ENCODE measurements around the gene MAP1LC3B2. TPM values are rescaled to one million over a fixed set of nuclear protein-coding genes. Genes with fewer than 3 reads are reported as not detected.

Gene MAP1LC3B2
- total RNA-seq, 1 donor from 2014 or later: not detected

DNA sequence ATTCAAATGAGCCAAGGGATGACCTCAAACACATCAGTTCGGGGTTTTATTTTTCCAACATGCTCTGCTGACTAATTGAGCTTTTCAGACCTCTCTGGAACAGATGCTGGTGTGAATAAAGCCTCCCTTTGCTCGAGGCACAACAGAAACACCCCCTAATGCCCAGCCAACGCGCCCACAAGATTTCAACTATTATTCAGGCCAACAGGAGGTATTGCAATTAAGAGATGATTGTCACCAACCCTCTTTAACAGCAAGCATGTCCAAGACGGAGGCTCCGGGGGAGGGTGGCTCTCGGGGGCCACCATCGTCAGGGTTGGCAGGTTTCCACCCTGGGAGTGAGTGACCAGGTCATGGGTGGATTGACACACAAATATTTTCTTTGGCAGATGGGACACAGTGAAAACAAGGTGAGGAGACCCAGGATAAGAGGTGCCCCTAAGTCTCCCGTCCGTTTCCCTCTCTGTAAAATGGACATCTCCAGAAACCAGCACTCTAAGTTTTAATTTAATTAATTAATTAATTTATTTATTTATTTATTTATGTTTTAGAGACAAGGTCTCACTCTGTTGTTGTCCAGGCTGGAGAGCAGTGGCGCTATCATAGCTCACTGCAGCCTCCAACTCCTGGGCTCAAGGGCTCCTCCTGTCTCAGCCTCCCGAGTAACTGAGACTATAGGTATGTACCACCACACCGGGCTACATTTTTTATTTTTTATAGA, 56.1 kb downstream of the MAP1LC3B2 start:
- no peak for ATAC-seq
- no peak for TF ChIP-seq CTCF (IDR thresholded peaks at IDR 0.05)
- intact Hi-C loops (cut with DNase I): no loop called here
- no peaks in the 10 kb centered on the region for H3K4me1 ChIP-seq
- no peaks in the 10 kb centered on the region for H3K9me3 ChIP-seq
- H3K27ac ChIP-seq: no peak overlapping the region
- no peaks in the 10 kb centered on the region for H3K27me3 ChIP-seq
- no peak for DNase-seq
- H3K4me3 ChIP-seq: no peak overlapping the region
- H3K36me3 ChIP-seq: no peaks in the 10 kb centered on the region

GRCh38 chr12:116616536-116617248, 57.5 kb downstream of the MAP1LC3B2 start:
- H3K27ac ChIP-seq: no peak overlapping the region

GRCh38 chr12:116619246-116619645, 60.1 kb downstream of the MAP1LC3B2 start:
- no peaks in the 10 kb centered on the region for H3K4me1 ChIP-seq
- intact Hi-C loops (cut with DNase I): no loop called here
- H3K27me3 ChIP-seq: no peaks in the 10 kb centered on the region
- no peaks in the 10 kb centered on the region for H3K9me3 ChIP-seq
- TF ChIP-seq CTCF (IDR thresholded peaks at IDR 0.05): no peak
- DNase-seq (no peak), ATAC-seq (no peak)
- H3K27ac ChIP-seq: no peak overlapping the region
- no peaks in the 10 kb centered on the region for H3K36me3 ChIP-seq
- no peak overlapping the region for H3K4me3 ChIP-seq

More at GRCh38 chr12:116616536-116617248, 57.5 kb downstream of the MAP1LC3B2 start:
- DNase-seq (no peak), ATAC-seq (no peak)
- no peaks in the 10 kb centered on the region for H3K4me1 ChIP-seq
- H3K4me3 ChIP-seq: no peak overlapping the region
- H3K36me3 ChIP-seq: no peaks in the 10 kb centered on the region
- H3K27me3 ChIP-seq: no peaks in the 10 kb centered on the region
- no peaks in the 10 kb centered on the region for H3K9me3 ChIP-seq
- intact Hi-C loops (cut with DNase I): no loop called here
- TF ChIP-seq CTCF (IDR thresholded peaks at IDR 0.05): no peak

DNA sequence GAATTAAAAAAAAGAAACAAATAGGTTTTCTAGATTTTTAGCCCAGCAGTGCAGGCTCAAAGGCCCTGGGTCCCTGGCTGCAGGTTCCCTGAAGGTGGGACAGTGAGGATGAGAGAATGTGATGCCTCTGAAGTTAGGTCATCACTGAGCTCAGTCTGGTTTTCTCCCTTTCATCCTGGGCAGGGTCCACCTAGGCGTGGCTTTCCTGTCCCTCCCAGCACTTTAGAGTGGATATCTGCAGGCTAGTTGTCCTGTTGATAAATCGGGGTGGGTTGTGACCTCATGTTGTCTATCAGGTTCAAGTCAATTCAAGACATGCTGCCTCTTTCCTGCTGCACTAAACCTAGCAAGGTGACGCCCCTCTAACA, 60.9 kb downstream of the MAP1LC3B2 start:
- Histone ChIP-seq H3K36me3 (no peaks in the 10 kb centered on the region), H3K9me3 (no peaks in the 10 kb centered on the region), H3K27ac (no peak overlapping the region), H3K4me1 (no peaks in the 10 kb centered on the region), H3K27me3 (no peaks in the 10 kb centered on the region), H3K4me3 (no peak overlapping the region)
- ATAC-seq: no peak
- DNase-seq: no peak
- intact Hi-C loops (cut with DNase I): no loop called here
- no peak for TF ChIP-seq CTCF (IDR thresholded peaks at IDR 0.05)

GRCh38 chr12:116620492-116621191, 61.5 kb downstream of the MAP1LC3B2 start:
- Histone ChIP-seq H3K36me3 (no peaks in the 10 kb centered on the region), H3K9me3 (no peaks in the 10 kb centered on the region), H3K4me3 (no peak overlapping the region), H3K27me3 (no peaks in the 10 kb centered on the region), H3K27ac (no peak overlapping the region), H3K4me1 (no peaks in the 10 kb centered on the region)
- TF ChIP-seq CTCF (IDR thresholded peaks at IDR 0.05): no peak
- intact Hi-C loops (cut with DNase I): no loop called here
- DNase-seq (no peak), ATAC-seq (no peak)

Measured in upper lobe of right lung (tissue), 1 donor.